Middle frontal gyrus (tissue), 1 donor: ENCODE measurements around the gene SMPD4.
"Not testable (repeated sequence)": the region's sequence is repeated elsewhere in the genome, so short reads cannot be mapped to it uniquely, and the experiment has no call there.

Source experiments
- DNase-seq: peaks from one replicate; pipeline ENCODE4 v3.0.0-alpha.2; 2015; ENCODE audit warnings: low spot score; ENCODE audit errors: extremely low spot score

The SMPD4 gene

DNA sequence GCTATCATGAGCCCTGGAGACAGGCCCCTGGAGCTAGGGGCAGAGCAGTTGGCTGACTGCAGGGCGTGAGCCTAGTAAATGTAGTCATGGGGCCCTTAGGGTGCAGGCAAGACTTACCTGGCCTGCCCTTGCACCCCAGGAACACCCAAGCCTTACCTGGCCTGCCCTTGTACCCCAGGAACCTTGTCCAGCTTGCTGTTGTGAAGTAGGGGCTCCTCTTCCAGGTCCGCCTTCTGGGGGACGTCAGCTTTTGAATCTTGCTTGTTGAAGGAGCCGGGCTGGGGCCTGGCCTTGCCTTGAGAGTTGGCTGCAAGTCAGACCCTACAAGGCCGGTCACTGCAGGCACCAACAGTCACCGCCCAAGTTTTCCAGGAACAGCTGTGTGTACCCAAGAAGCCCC, 40.4 kb downstream of the SMPD4 start:
- DNase-seq, result not testable (repeated sequence)

DNA sequence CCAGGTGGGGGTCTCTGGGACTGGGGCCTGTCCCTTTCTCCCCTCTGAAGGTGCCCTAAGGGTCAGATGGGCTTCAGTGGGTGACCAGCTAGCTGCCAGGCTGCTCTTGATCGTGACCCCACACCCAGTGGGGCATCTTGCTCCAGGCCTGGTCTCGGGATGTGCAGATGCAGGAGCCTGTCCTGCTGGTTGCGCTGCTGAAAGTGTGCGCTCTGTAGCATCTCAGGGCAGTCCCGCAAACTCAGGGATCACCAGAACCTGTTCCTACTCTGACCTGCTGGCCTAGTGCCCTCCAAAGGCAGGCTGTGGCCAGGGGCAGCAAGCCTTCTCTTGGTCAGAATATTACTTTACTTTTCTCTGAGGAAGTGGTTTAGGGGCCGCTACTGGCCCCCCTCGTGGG, 40.9 kb downstream of the SMPD4 start:
- DNase-seq, result not testable (repeated sequence)

DNA sequence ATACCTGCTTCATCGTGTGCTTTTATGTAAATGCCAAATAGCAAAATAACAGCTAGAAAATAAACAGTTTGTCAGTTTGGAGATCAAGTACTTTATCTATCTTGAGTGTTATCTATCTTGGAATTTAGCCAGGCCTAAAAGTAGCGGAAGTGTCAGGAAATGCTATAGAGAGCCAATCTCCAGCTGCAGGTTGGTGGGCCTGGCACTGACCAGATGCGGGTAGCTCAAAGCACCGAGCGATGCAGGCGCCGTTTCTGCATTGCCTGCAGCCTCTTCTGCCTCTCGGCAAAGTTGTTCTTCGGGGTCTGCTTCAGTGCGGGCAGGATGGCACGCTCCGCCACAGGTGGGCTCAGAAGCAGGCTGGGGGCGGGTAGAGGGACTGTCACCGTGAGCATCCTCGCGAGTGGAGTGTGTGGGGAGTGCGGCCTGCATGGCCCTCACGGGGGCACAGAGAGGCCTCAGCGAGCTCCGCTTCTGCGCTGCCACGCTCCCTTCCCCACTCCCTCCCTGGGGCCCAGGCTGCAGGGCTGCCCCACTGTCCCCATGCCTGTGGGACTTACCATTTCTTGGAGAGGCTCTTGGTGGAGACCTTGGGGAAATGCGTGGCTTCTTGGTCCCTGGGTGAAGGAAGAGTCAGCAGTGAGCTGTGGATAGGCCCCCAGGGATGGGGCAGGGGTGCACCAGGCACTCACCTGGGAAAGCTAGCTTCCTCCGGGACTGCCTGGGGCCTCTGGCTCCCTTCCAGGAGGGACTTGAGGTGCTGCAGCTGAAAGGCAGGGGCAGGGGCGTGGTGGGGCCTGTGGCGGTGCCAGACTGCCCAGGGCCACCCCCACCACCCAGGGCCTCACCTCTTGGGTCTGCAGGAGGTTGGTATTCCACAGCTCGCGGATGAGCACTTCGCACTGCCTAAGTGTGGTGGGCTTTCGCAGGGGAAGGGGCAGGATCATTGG, 41.8 kb downstream of the SMPD4 start:
- not testable (repeated sequence) for DNase-seq

DNA sequence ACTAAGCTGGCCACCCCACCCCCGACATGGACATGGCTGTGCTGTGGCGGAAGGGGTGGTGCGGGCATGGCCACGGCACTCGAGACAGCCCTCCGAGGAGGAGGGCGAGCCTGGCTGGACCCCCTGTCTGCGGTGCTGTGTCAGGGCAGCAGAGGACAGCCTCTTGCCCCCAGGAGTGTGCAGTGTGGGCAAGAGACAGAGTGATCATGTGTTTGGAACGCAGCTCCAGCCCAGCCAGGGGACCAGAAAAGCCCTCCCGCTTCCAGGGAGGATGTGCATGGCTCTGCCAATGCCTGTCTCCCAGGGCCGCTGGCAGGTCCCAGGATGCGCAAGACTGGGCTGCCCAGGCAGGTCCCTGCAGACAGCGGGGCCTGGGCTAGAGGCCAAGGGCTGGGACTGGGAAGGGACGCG, 42.6 kb downstream of the SMPD4 start:
- not testable (repeated sequence) for DNase-seq

DNA sequence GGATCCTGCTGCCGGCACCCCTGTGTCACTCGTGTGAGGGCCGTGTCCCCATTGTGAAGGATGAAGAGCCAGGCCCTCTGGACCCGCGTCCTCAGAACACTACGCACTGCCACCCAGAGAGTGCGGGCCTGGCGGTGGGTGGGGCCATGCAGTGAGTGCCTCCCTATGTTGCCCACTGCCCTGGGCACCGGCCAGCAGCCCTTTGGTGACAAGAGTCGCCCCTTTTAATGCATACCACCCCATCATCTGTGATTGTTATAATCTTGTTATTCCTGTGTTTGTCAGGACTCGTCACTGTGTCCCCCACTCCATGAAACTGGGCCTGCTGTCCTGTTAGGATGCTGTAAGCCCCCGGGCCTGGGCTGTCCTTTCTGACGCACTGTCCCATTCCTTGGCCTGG, 43.1 kb downstream of the SMPD4 start:
- DNase-seq, result not testable (repeated sequence)

DNA sequence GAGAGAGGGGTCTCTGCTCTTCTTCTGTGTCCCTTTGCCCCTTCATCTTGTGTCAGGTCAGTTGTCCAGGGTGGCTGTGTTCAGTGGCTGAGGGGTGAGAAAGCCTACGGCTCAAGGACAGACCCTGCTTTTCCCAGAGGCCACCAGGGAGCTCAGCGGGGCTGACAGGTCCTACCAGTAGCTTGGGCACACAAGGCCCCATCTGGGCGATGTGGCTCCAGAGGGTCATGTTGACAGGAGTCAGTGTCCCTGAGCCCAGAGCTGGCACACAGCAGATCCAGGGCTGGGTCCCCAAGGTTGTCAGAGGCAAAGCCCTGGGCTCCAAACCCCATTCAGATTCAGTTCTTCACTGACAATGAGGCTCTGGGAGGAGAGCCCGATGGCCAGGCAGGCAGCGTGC, 44.3 kb downstream of the SMPD4 start:
- not testable (repeated sequence) for DNase-seq

DNA sequence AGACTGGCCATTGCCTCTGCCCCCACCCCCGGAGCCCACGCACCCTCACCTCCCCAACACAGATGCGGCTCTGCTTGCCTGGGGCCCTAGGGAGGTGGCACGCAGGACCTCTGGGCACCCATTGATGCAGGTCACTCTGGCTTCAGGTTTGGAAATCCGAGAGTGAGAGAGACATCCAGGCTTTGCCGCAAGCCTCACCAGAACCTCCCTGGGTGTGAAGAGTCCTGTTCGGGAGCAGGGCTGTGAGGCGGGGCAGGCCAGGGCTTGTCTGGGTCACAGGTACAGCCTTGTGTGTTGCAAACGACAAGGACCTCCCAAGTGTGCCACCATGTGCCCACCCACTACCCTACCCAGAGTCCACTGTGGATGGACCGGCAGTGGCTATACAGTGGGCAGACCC, 44.9 kb downstream of the SMPD4 start:
- DNase-seq, result not testable (repeated sequence)

DNA sequence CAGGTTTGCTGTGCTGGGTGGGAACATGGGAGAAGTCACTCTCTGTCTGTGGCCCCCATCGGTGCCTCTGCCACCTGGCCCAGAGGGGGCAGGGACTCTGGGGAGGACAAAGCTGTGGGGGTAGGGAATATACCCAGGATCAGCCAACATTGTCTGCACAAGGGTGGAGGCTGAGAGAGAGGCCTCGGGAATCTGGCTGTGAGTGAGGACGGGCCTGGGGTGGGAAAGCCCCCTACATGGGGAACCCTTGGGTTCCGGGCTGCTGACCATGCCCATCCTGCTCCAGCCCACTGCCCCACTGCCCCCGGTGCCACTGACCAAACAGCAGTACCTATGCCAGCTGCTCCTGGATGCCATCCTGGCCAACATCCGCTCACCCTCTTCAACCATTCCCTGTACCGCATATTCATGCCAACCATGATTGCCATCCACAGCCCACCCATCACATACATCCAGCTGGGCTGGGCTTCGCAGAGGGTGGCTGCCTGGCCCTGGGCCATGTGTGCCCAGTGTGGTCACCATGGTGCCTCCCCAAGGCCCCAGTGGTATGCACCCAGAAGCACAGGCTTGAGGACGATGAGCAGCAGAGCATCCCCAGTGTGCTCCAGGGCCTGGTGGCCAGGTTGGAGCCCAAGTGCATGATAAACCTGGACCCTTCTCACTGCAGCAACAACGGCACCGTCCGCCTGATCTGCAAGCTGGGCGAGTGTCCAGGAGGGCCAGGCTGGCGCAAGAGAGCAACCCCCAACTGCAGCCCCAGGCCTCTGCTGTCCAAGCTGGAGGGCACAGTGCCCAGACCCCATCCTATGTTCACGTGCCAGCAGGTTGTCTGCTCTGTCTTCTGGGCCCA, 45.5 kb downstream of the SMPD4 start:
- no peak for DNase-seq

DNA sequence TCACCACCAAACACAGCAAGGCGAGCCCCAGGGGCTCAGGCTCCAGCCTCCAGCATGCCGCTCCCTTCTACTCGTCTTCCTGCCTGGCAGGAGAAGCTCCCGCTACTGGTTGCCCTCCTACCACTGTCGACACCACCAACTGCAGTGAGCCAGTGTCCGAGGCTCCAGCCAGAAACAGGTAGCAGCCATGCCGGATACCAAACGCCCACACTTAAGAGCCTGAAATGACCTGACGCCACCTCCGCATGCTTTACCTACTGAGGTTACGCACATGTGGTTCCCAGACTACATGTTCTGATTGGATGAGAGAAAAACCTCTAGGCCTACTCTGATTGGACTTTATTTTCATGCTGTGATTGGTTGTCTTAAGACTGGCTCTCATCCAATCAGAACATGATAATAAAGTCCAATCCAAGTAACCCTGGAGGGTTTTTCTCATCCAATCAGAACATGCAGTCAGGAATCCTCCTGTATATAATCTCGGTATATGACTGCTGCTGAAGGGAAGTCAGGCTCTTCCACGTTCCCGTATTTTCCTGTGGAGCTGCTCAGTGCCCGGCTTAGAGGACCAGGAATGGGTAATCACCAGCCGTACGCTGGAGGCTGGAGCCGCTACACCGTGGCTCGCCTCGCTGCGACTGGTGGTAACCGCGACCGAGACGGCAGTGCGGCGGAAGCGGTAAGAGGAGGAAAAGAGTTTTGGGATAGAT, 52.1 kb downstream of the SMPD4 start, which contains the start of gene POTEF:
POTEF (minus strand) TSS at position 103 of the 710 bp plus-strand sequence. CDS start 8,707 bp downstream, outside the sequence.
- not testable (repeated sequence) for DNase-seq

DNA sequence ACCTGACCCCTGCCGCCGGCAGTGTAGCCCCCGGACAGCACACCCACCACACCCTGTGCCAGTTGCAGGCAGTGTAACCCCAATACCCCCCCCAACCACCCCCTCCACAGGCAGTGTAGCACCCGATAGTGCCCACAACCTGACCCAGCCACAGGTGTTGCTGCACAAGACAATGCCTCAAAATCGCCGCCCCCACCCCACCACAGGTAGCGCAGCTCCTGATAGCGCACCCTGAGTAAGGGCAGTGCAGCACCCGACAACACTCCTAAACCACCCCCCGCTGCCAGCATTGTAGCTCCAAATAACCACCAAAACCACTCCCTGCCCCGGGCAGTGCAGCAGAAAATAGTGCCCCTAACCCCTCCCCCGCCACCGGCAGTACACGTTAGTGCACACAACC, 52.9 kb downstream of the SMPD4 start:
- not testable (repeated sequence) for DNase-seq

DNA sequence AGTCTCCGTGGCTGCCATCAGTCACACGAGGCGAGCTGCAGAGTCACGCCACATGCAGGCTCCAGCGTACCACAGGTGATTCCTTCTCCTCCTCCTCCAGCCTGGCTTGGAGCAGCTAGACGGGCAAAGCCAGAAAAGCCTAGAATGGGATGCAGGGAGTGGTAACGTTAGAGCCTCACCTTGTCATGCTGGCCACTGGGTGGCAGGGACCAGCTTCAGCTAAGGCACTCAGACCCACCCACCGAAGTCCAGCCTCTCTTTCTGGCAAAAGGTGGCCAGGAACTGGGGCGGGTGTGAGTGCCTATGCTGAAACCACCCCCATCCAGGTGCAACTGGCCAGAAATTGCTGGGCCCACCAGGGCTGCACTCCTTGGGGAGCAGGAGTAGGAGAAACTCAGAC, 53.7 kb downstream of the SMPD4 start:
- DNase-seq, result not testable (repeated sequence)

DNA sequence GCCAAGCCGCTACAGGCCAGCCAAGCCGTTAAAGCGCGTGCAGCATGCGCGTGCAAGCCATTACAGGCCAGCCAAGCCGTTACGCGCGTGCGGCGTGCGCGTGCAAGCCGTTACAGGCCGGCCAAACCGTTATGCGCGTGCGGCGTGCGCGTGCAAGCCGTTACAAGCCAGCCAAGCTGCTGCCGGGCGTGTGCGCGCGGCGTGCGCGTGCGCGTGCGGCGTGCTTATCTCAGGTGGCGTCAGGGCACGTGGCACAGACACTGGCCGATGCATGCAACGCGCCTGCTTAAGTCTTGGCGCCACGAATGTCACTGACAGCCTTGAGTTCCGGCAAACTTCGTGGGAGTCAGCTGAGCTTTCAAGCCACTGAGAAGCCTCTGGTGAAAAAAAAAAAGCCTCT, 60.5 kb downstream of the SMPD4 start:
- not testable (repeated sequence) for DNase-seq

DNA sequence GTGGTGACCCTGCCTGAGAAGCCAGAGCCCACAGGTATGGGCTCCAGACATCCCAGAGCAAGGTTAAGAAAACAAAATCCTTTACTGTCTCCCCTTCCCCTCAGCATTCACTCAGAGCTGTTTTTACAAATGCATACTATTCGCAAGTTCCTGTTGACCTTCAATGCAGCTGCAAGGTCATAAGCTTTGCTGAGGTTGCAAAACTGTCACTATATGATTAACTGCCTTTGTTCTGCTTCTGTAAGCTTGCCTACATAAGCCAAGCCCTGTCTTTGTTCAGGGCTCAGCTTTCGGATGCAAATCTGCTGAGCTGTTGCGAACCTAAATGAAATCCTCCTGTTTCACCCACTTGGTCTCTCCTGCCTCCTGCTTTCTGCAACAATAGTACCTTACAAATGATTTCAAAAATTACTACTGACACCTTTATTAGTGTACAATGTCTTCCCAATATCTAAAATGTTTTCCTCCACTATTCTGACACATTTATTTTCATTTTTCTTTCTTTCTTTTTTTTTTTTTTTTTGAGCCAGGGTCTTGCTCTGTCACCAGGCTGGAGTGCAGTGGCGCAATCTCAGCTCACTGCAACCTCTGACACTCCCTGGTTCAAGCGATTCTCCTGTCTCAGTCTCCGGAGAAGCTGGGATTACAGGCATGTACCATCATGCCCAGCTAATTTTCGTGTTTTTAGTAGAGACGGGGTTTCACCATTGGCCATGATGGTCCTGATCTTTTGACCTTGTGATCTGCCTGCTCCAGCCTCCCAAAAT, 78.6 kb downstream of the SMPD4 start:
- not testable (repeated sequence) for DNase-seq
